HepG2 (cell line): ENCODE measurements around the gene SRXN1. TPM values are rescaled to one million over a fixed set of nuclear protein-coding genes. Genes with fewer than 3 reads are reported as not detected.

Experiments used
- MIXL1 ChIP-seq: IDR thresholded peaks from 2 replicates; pipeline ENCODE4 v1.6.1; 2016
- SP4 ChIP-seq: sonication (generic); formaldehyde crosslinking; IDR thresholded peaks from 2 replicates; pipeline ENCODE4 v1.8.1; 2023; ENCODE audit warnings: mild to moderate bottlenecking, missing genetic modification reagents
- TP53 ChIP-seq: sonication (generic); formaldehyde crosslinking; conservative IDR thresholded peaks from 2 replicates; pipeline ENCODE4 v1.4.0; 2020; ENCODE audit warnings: missing genetic modification reagents
- ZFP36L2 ChIP-seq: sonication (generic); formaldehyde crosslinking; IDR thresholded peaks from 2 replicates; pipeline ENCODE4 v1.4.0; 2020; ENCODE audit warnings: missing genetic modification reagents
- ZNF124 ChIP-seq: sonication (generic); formaldehyde crosslinking; IDR thresholded peaks from 2 replicates; pipeline ENCODE4 v1.4.0; 2020; ENCODE audit warnings: missing genetic modification reagents
- ZNF564 ChIP-seq: sonication (generic); formaldehyde crosslinking; IDR thresholded peaks from 2 replicates; pipeline ENCODE4 v1.8.1; 2023; ENCODE audit warnings: mild to moderate bottlenecking, missing genetic modification reagents
- ZSCAN12 ChIP-seq: sonication (generic); formaldehyde crosslinking; IDR thresholded peaks from 2 replicates; pipeline ENCODE4 v1.9.0; 2021; ENCODE audit warnings: mild to moderate bottlenecking, missing genetic modification reagents
- polyA plus RNA-seq, 8 experiments: library from polyadenylated mRNA; depleted of rRNA in 3 of 8; stranded (reverse) in 7 of 8; unstranded in 1 of 8; fragments of >200 nt; fragmentation: Illumina TruSeq in 4 of 8; extraction: Trizol in 4 of 8; gene quantifications; 2 replicates each; pipeline versions ENCODE4 v1.2.1 to v1.2.3, GENCODE V29; 2011 to 2016; ENCODE audit warnings: low read depth in 4 of 8, missing spikeins in 1 of 8, mixed read lengths in 1 of 8; ENCODE audit not compliant: insufficient read depth in 1 of 8
- total RNA-seq, 5 experiments: library from RNA; depleted of rRNA; stranded (reverse); fragments of >200 nt; fragmentation: Illumina TruSeq; extraction: Trizol; gene quantifications; 2 replicates each; pipeline ENCODE4 v1.2.3, GENCODE V29; 2016; ENCODE audit warnings: low read depth in 1 of 5
- TF ChIP-seq, protein P1 (sequence below): sonication (generic); formaldehyde crosslinking; IDR thresholded peaks from one replicate; pipeline ENCODE4 v1.5.1; 2020; ENCODE audit warnings: mild to moderate bottlenecking, missing genetic modification reagents; ENCODE audit errors: not compliant biosample characterization
- TF ChIP-seq, protein P2 (sequence below): sonication (generic); formaldehyde crosslinking; IDR thresholded peaks from 2 replicates; pipeline ENCODE4 v1.8.0; 2022; ENCODE audit warnings: missing genetic modification reagents, mild to moderate bottlenecking, inconsistent platforms, borderline replicate concordance

The SRXN1 gene
- total and polyA plus RNA-seq, 2 of the 13 experiments (the other 11 are each of a cell fraction or from before 2014, with no cell fraction given): 29.9 to 87.7 TPM

DNA sequence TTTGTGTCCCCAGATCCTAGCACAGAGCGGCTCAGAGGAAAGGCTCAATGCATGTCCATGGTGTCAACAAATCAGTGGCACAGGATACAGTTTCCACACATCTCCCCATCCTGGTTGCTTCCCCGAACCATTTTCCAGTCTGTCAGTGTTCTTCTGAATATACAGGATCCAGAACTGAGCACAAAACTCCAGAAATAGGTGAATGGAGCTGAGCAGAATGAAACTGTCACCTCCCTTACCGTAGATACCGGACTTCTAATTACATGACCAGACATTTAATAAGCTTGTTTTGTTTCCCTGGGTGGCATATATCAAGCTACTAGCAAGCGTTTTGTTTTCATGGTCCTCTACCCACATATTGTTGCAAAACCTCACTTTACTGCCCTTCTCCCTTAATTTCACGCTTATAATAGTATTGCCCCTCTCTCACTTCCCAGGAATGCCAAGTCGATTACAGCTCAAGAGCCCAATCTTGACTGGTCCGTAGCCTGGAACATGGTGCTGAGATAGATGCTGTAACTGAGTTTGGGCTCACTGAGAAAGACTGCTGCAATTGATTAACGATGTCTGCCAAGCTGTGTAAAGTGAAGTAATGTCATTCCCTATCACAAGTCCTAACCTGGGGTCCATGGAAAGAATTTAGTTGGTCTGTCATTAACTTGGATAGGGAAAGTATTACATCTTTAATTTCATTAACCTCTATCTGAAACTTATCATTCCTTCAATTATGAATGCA is 34.6 kb upstream of the SRXN1 start (continued):
- TF ChIP-seq, protein P1, sequence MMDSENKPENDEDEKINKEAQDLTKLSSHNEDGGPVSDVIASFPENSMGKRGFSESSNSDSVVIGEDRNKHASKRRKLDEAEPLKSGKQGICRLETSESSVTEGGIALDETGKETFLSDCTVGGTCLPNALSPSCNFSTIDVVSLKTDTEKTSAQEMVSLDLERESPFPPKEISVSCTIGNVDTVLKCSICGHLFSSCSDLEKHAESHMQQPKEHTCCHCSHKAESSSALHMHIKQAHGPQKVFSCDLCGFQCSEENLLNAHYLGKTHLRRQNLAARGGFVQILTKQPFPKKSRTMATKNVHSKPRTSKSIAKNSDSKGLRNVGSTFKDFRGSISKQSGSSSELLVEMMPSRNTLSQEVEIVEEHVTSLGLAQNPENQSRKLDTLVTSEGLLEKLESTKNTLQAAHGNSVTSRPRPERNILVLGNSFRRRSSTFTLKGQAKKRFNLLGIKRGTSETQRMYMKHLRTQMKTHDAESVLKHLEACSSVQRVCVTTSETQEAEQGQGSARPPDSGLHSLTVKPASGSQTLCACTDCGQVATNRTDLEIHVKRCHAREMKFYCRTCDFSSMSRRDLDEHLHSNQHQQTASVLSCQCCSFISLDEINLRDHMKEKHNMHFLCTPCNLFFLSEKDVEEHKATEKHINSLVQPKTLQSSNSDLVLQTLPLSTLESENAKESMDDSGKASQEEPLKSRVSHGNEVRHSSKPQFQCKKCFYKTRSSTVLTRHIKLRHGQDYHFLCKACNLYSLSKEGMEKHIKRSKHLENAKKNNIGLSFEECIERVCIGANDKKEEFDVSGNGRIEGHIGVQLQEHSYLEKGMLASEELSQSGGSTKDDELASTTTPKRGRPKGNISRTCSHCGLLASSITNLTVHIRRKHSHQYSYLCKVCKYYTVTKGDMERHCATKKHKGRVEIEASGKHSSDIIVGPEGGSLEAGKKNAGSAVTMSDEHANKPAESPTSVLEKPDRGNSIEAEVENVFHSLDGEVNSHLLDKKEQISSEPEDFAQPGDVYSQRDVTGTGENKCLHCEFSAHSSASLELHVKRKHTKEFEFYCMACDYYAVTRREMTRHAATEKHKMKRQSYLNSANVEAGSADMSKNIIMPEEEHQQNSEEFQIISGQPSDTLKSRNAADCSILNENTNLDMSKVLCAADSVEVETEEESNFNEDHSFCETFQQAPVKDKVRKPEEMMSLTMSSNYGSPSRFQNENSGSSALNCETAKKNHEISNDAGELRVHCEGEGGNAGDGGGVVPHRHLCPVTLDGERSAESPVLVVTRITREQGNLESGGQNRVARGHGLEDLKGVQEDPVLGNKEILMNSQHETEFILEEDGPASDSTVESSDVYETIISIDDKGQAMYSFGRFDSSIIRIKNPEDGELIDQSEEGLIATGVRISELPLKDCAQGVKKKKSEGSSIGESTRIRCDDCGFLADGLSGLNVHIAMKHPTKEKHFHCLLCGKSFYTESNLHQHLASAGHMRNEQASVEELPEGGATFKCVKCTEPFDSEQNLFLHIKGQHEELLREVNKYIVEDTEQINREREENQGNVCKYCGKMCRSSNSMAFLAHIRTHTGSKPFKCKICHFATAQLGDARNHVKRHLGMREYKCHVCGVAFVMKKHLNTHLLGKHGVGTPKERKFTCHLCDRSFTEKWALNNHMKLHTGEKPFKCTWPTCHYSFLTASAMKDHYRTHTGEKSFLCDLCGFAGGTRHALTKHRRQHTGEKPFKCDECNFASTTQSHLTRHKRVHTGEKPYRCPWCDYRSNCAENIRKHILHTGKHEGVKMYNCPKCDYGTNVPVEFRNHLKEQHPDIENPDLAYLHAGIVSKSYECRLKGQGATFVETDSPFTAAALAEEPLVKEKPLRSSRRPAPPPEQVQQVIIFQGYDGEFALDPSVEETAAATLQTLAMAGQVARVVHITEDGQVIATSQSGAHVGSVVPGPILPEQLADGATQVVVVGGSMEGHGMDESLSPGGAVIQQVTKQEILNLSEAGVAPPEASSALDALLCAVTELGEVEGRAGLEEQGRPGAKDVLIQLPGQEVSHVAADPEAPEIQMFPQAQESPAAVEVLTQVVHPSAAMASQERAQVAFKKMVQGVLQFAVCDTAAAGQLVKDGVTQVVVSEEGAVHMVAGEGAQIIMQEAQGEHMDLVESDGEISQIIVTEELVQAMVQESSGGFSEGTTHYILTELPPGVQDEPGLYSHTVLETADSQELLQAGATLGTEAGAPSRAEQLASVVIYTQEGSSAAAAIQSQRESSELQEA (CRISPR knock-in tag): no peak
- no peak for TF ChIP-seq SP4 (CRISPR knock-in tag)
- no peak for TF ChIP-seq ZSCAN12 (CRISPR knock-in tag)
- TF ChIP-seq, protein P2, sequence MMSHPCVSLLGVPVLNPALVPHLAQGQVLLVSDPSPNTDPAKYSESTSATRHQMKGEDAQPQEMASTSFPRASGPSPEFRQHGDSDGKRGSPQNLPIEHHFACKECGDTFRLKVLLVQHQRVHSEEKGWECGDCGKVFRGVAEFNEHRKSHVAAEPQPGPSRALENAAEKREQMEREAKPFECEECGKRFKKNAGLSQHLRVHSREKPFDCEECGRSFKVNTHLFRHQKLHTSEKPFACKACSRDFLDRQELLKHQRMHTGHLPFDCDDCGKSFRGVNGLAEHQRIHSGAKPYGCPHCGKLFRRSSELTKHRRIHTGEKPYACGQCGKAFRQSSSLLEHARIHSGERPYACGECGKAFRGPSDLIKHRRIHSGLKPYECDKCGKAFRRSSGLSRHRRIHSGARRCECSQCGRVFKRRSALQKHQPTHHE (CRISPR knock-in tag): no peak
- no peak for TF ChIP-seq ZNF564 (CRISPR knock-in tag)
- no peak for TF ChIP-seq TP53 (CRISPR knock-in tag)
- TF ChIP-seq ZNF124 (CRISPR knock-in tag): no peak
- TF ChIP-seq ZFP36L2 (CRISPR knock-in tag): no peak
- no peak for TF ChIP-seq MIXL1 (CRISPR knock-in tag)
- TF ChIP-seq, all 625 proteins: peak for 0
